G401.6 (cell line): ENCODE data around the gene C3orf49.

ENCODE experiments used
- FAIRE-seq: peaks from 2 replicates; lab custom pipeline; 2012; peaks lifted over from hg19 to GRCh38; lab: Jason Lieb, UNC

Gene C3orf49

GRCh38 chr3:63851287-63851686 is 32.2 kb downstream of the C3orf49 start:
- FAIRE-seq = no peak

GRCh38 chr3:63853106-63853505 is 34.0 kb downstream of the C3orf49 start:
- FAIRE-seq = no peak

GRCh38 chr3:63855333-63855940 is 36.3 kb downstream of the C3orf49 start:
- FAIRE-seq = no peak

- no peak for FAIRE-seq
Observed at GRCh38 chr3:63857311-63857710, 38.2 kb downstream of the C3orf49 start.

- FAIRE-seq = no peak
Observed at GRCh38 chr3:63860776-63861175, 41.7 kb downstream of the C3orf49 start.

- FAIRE-seq = no peak
Observed at GRCh38 chr3:63861306-63861705, 42.2 kb downstream of the C3orf49 start.

- no peak for FAIRE-seq
Observed at GRCh38 chr3:63862804-63863149, 43.7 kb downstream of the C3orf49 start.

GRCh38 chr3:63863150-63864007 is 44.3 kb downstream of the C3orf49 start, which contains the start of the genes ATXN7 and THOC7:
Gene ATXN7 (plus strand): TSS chr3:63863867. CDS start chr3:63912599, 48,732 bp downstream.
Gene THOC7 (minus strand): TSS chr3:63863805. CDS start chr3:63863790, 15 bp downstream.
- no peak for FAIRE-seq

GRCh38 chr3:63864008-63864964 is 45.2 kb downstream of the C3orf49 start:
- no peak for FAIRE-seq

GRCh38 chr3:63864965-63865327 is 45.8 kb downstream of the C3orf49 start:
- FAIRE-seq = no peak

GRCh38 chr3:63867225-63867624 is 48.1 kb downstream of the C3orf49 start:
- FAIRE-seq = no peak

GRCh38 chr3:63869940-63870614 is 51.0 kb downstream of the C3orf49 start:
- FAIRE-seq = no peak

- no peak for FAIRE-seq
Observed at GRCh38 chr3:63870615-63871005, 51.5 kb downstream of the C3orf49 start.

- FAIRE-seq = no peak
Observed at GRCh38 chr3:63872135-63872924, 53.2 kb downstream of the C3orf49 start.

- no peak for FAIRE-seq
Observed at GRCh38 chr3:63874769-63875168, 55.7 kb downstream of the C3orf49 start.

GRCh38 chr3:63875510-63875909 is 56.4 kb downstream of the C3orf49 start:
- FAIRE-seq = no peak

- no peak for FAIRE-seq
Observed at GRCh38 chr3:63876260-63876659, 57.2 kb downstream of the C3orf49 start.

GRCh38 chr3:63877737-63878393 is 58.8 kb downstream of the C3orf49 start:
- FAIRE-seq = no peak

- FAIRE-seq = no peak
Observed at GRCh38 chr3:63878394-63879060, 59.4 kb downstream of the C3orf49 start.

- no peak for FAIRE-seq
Observed at GRCh38 chr3:63880653-63881052, 61.6 kb downstream of the C3orf49 start.
